ENCODE results near the gene EXOC6. TPM values are rescaled to one million over a fixed set of nuclear protein-coding genes. Genes with fewer than 3 reads are reported as not detected.

EXOC6 gene
- total and polyA plus RNA-seq, 2 of the 13 experiments (the other 11 are each of a cell fraction or from before 2014, with no cell fraction given) = 22.2 to 29.2 TPM

DNA sequence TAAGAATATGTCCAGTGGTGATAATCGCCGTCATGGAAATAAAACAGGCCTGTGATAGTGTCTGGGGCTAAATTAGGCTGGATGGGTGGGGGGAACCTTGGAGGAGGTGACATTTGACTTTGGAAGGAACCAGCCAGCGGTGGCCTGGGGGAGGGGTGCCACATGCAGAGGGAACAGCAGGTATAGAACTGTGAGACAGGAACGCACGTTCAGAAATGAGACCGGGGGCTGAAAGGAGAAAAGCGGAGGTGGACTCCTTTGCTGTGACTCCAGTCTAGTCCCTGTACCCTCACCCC is 222.8 kb downstream of the EXOC6 start:
- H3K4me2 ChIP-seq (ENCODE audit: low read depth, low read length) = peak overlapping the region; percentile 89
- H3K9me3 ChIP-seq (ENCODE audit: low read length) = no peaks in the 10 kb centered on the region
- 34% methylated on average over 7 of the region's 7 CpGs for WGBS (ENCODE audit: low lambda C conversion rate)
- intact Hi-C loops (cut with micrococcal nuclease; ENCODE audit: unreplicated experiment) (loop anchor here (5.0 to 10.0 kb wide), 2 partner anchors 186 to 286 kb away; no protein-coding TSS in a partner anchor), in situ Hi-C loops (cut with HindIII; ENCODE audit: extremely low pct_ligation_motif_present, low pct_unique_long_range_greater_than_20kb) (loop anchor here (10.0 kb wide), 1 partner anchor 224 kb away; no protein-coding TSS in a partner anchor)
- no peaks in the 10 kb centered on the region for H3K79me2 ChIP-seq (ENCODE audit: insufficient read depth, low read length)
- no peak for TF ChIP-seq BORCS8-MEF2B (CRISPR knock-in tag; IDR thresholded peaks at IDR 0.05)
- no peak for TF ChIP-seq KAT2B (IDR thresholded peaks at IDR 0.05; ENCODE audit: borderline replicate concordance, low read depth, low read length)
- TF ChIP-seq ASH2L (IDR thresholded peaks at IDR 0.05; ENCODE audit: insufficient read length, low read depth, low read length) = peak; percentile 1
- TF ChIP-seq ZNF546 (CRISPR knock-in tag; conservative IDR thresholded peaks at IDR 0.05) = no peak
- TF ChIP-seq SMARCE1 (IDR thresholded peaks at IDR 0.05; ENCODE audit: borderline replicate concordance) = no peak
- no peak for TF ChIP-seq ZNF570 (CRISPR knock-in tag; IDR thresholded peaks at IDR 0.05; ENCODE audit: borderline replicate concordance)
- H3K4me1 ChIP-seq (ENCODE audit: insufficient read depth, low read length) = peaks cover 29% of the 10 kb centered on the region
- H4K20me1 ChIP-seq (ENCODE audit: insufficient read depth, low read length) = no peaks in the 10 kb centered on the region
- FAIRE-seq (no peak), ATAC-seq (no peak), DNase-seq (ENCODE audit: low spot score) (no peak)
- ChIA-PET POLR2A (no interaction called here), CTCF (ENCODE audit: low intra/inter-chr PET ratio, low total read pairs) (no interaction called here)
- no peak overlapping the region for H3K27ac ChIP-seq (ENCODE audit: extremely low read length, insufficient read depth, low read length)
- no peak overlapping the region for H3K9ac ChIP-seq (ENCODE audit: insufficient read depth, low read depth, low read length)
- H2AFZ ChIP-seq (ENCODE audit: low read length) = no peak overlapping the region
- H3K36me3 ChIP-seq (replicated peaks in 1 of 2; ENCODE audit: control insufficient read depth in 1 of 2, insufficient read depth in 2 of 2, low read length in 2 of 2) = no peaks in the 10 kb centered on the region
- BruUV-seq (replicated peaks) = no TSS peak
- peak overlapping the region in 2 of 3 experiments; percentile 33 to 58; a peak in 2 of 6 replicates for H3K4me3 ChIP-seq (replicated peaks in 1 of 3; ENCODE audit: insufficient read depth in 1 of 3, low read depth in 2 of 3, low read length in 3 of 3)
- peaks cover 11 to 62% of the 10 kb centered on the region in 2 experiments for H3K27me3 ChIP-seq (ENCODE audit: control insufficient read depth in 1 of 2, insufficient read depth in 2 of 2, low read length in 2 of 2)

DNA sequence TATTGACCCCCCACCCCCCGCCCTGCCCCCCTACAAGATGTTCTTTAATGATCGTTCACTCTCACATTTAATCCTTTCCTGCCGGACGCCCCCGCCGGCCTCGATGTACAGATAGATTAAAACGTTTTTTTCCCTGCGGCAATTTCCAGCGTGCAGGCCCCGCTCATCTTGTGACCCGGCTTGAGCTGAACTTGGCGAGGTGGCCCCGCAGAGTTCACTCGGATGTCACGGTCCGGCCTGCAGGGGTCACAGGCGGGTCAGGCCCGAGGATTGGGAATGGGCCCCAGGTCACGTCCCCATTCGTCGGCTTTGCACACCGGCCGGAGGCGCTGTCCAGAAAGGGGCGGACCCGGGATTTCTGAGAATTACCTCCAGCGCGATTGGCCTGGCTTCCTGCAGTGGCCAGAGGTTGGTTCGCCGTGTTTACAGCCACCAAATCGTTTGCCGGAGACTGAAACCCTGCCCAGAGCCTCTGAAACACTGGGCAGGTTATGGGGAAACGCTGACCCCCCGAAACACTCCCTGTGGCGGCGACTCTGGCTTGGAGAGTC is 223.4 kb downstream of the EXOC6 start:
- intact Hi-C loops (cut with micrococcal nuclease; ENCODE audit: unreplicated experiment) = loop anchor here (5.0 to 10.0 kb wide), 2 partner anchors 187 to 286 kb away; no protein-coding TSS in a partner anchor
- peak; percentile 78 for ATAC-seq
- POLR2A ChIA-PET = no interaction called here
- TF ChIP-seq ZFP82 (CRISPR knock-in tag; IDR thresholded peaks at IDR 0.05; ENCODE audit: borderline replicate concordance) = no peak
- TF ChIP-seq, protein P1, sequence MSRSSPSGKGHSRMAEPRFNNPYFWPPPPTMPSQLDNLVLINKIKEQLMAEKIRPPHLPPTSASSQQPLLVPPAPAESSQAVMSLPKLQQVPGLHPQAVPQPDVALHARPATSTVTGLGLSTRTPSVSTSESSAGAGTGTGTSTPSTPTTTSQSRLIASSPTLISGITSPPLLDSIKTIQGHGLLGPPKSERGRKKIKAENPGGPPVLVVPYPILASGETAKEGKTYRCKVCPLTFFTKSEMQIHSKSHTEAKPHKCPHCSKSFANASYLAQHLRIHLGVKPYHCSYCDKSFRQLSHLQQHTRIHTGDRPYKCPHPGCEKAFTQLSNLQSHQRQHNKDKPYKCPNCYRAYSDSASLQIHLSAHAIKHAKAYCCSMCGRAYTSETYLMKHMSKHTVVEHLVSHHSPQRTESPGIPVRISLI (CRISPR knock-in tag; IDR thresholded peaks at IDR 0.05; ENCODE audit: borderline replicate concordance) = no peak
- no peak for TF ChIP-seq BRCA1 (CRISPR knock-in tag; IDR thresholded peaks at IDR 0.05)
- TF ChIP-seq, protein P2, sequence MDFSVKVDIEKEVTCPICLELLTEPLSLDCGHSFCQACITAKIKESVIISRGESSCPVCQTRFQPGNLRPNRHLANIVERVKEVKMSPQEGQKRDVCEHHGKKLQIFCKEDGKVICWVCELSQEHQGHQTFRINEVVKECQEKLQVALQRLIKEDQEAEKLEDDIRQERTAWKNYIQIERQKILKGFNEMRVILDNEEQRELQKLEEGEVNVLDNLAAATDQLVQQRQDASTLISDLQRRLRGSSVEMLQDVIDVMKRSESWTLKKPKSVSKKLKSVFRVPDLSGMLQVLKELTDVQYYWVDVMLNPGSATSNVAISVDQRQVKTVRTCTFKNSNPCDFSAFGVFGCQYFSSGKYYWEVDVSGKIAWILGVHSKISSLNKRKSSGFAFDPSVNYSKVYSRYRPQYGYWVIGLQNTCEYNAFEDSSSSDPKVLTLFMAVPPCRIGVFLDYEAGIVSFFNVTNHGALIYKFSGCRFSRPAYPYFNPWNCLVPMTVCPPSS (IDR thresholded peaks at IDR 0.05) = no peak
- no peak for TF ChIP-seq ZNF841 (CRISPR knock-in tag; IDR thresholded peaks at IDR 0.05; ENCODE audit: borderline replicate concordance)
- no peak for TF ChIP-seq TEAD3 (CRISPR knock-in tag; optimal IDR thresholded peaks at IDR 0.05; ENCODE audit: borderline replicate concordance)
- no peak for TF ChIP-seq HNRNPH1 (optimal IDR thresholded peaks at IDR 0.05; ENCODE audit: low read depth, low read length)
- TF ChIP-seq HNRNPLL (IDR thresholded peaks at IDR 0.05; ENCODE audit: low read depth, low read length, poor library complexity, severe bottlenecking) = no peak
- no peak for TF ChIP-seq ARID2 (CRISPR knock-in tag; IDR thresholded peaks at IDR 0.05; ENCODE audit: borderline replicate concordance)
- peak; percentile 70 for TF ChIP-seq ZFX (CRISPR knock-in tag; IDR thresholded peaks at IDR 0.05; ENCODE audit: low read depth)
- TF ChIP-seq, protein P3, sequence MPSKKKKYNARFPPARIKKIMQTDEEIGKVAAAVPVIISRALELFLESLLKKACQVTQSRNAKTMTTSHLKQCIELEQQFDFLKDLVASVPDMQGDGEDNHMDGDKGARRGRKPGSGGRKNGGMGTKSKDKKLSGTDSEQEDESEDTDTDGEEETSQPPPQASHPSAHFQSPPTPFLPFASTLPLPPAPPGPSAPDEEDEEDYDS (CRISPR knock-in tag; IDR thresholded peaks at IDR 0.05) = 0 out of 2 replicates have a peak, but pooled peaks have one; percentile 21

More for the DNA sequence above, 223.4 kb downstream of the EXOC6 start:
- Histone ChIP-seq H3K4me1 (ENCODE audit: insufficient read depth, low read length) (peaks cover 29% of the 10 kb centered on the region), H3K9ac (ENCODE audit: insufficient read depth, low read depth, low read length) (no peak overlapping the region), H3K27ac (ENCODE audit: extremely low read length, insufficient read depth, low read length) (no peak overlapping the region), H3K27me3 (ENCODE audit: control insufficient read depth in 1 of 2, insufficient read depth in 2 of 2, low read length in 2 of 2) (peaks cover 11 to 60% of the 10 kb centered on the region in 2 experiments), H3K4me2 (ENCODE audit: low read depth, low read length) (peak overlapping the region; percentile 89), H3K79me2 (ENCODE audit: insufficient read depth, low read length) (no peaks in the 10 kb centered on the region), H2AFZ (ENCODE audit: low read length) (no peak overlapping the region), H3K4me3 (replicated peaks in 1 of 3; ENCODE audit: insufficient read depth in 1 of 3, low read depth in 2 of 3, low read length in 3 of 3) (peak overlapping the region; percentile 56 to 77 (median 58)), H3K9me3 (ENCODE audit: low read length) (no peaks in the 10 kb centered on the region), H4K20me1 (ENCODE audit: insufficient read depth, low read length) (no peaks in the 10 kb centered on the region), H3K36me3 (replicated peaks in 1 of 2; ENCODE audit: control insufficient read depth in 1 of 2, insufficient read depth in 2 of 2, low read length in 2 of 2) (no peaks in the 10 kb centered on the region)
- no TSS peak for BruUV-seq (replicated peaks)
- peak; percentile 70 for DNase-seq (ENCODE audit: low spot score)
- CTCF ChIA-PET (ENCODE audit: low intra/inter-chr PET ratio, low total read pairs) = no interaction called here
- peak; percentile 43 for FAIRE-seq
- in situ Hi-C loops (cut with HindIII; ENCODE audit: extremely low pct_ligation_motif_present, low pct_unique_long_range_greater_than_20kb) = loop anchor here (10.0 kb wide), 1 partner anchor 223 kb away; no protein-coding TSS in a partner anchor
- 3% methylated on average over 18 of the region's 37 CpGs for WGBS (ENCODE audit: low lambda C conversion rate)
